ENCODE results near the gene CAPN5.
"Not testable (repeated sequence)": the region's sequence is repeated elsewhere in the genome, so short reads cannot be mapped to it uniquely, and the experiment has no call there.

Gene CAPN5

DNA sequence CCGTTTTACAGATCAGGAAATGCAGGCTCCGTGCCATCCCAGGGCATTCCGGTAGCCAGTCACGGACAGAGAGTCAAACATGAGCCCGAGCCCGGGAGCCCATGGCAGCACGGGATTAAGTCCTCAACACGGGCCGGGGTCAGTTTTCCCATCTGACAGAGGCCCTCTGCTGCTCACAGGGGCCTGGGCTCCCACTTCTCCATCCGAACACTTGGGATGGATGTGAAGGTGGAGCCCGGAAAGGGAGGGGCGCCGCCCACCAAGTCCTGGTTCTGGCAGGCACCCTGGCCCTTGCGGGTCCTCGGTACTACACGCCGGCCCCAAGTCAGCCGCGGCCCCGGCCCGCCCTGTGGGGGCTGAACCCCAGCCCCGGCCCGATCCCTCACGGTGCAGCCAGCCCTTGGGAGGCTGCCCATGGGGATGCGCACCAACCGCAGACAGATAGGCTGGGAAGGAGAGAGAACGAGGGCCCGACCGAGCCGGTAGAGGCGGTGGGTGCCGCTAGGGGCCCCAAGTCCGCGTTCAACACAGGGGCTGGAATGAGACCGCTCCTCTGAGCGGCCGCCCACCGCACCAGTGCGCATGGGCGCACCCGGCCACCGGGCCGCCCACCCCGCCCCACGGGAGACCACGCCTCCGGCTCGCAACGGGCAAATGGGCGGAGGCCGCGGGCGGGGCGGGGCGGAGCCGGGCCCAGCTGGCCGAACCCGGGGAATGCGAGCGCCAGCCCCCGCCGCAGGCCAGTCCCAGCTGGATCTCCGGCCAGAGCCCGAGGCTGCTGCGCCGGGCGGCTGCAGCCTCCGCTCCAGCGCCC is at the start of gene CAPN5:
Gene CAPN5 (plus strand): TSS at position 743 of the 814 bp plus-strand sequence. CDS start 17,916 bp downstream, outside the sequence.
- peak; percentile 77 for DNase-seq (ENCODE audit: low read depth)

DNA sequence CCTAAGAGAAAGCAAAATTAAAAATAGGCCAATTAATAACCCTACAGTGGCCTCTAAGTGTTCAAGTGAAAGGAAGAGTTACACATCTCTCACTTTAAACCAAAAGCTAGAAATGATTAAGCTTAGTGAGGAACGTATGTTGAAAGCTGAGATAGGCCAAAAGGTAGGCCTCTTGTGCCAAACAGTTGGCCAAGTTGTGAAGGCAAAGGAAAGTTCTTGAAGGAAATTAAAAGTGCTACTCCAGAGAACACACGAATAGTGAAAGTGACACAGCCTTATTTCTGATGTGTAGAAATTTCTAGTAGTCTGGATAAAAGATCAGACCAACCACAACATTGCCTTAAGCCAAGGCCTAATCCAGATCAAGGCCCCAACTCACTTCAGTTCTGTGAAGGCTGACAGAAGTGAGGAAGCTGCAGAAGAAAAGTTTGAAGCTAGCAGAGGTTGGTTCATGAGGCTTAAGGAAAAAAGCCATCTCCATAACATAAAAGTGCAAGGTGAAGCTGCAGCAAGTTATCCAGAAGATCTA is 48.3 kb upstream of the CAPN5 start:
- not testable (repeated sequence) for DNase-seq (ENCODE audit: low read depth)

DNA sequence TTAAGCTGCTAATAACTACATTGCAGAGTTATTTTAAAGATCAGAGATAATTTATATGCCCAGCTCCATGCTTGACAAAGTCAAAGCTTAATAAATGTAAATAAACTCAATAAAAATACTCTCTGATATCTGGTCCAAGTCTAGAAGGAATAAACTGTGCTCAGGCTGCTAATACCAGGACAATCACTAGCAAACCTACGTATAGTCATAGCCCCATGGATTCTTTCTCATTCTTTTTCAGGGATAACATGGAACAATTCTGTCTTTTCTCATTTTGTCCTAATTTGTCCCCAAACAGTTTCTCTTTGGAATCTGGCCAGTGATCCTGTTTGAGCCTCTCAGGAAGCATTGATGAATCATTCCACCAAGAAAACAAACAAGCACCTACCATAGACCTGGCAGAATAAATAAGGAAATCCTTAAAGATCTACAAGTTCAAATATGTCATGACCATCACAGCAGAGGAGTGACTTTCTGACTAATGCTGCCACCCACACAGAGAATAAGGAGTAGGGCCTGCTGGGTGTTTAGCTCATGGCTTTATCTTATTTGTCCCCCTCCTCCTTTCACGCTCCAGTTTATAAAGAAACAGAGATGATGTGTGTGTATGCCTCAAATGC is 46.7 kb upstream of the CAPN5 start:
- no peak for DNase-seq (ENCODE audit: low read depth)

DNA sequence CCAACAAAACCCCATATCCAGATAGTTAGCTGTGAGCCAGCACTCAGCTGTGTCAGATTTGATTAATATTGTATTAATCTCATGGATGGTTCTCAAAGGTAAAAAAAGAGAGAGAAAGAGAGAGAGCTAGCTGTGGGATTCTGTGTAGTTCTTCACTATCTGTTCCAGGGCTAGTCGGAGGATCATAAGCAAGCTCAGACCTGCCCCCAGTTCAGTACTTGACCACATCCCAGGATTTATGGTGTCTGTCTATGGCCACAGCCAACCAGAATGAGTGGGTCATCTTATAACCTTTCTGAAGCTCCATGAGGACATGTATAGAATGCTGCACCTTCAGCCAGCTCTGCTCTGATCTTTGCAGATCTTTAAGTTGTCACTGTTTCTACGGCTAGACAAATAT is 46.0 kb upstream of the CAPN5 start:
- DNase-seq (ENCODE audit: low read depth), result no peak

DNA sequence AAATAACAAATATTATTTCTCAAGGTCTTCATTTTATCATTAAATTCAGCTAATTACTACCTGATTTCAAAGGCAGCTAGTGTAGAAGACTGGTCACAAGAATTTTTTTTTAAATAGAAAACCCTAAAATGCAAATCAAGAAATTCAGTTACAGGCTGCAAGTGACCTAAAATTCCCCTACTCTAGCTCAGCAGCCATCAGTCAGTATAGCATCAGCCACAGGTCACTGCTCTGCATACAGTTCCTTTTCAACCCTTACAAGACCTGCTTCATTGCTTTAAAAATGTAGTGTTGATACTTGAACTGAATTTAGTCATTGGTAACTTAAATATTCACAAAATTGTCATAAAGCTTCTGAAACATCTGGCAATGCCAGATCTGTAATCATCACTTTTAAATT is 42.0 kb upstream of the CAPN5 start:
- DNase-seq (ENCODE audit: low read depth), result no peak

DNA sequence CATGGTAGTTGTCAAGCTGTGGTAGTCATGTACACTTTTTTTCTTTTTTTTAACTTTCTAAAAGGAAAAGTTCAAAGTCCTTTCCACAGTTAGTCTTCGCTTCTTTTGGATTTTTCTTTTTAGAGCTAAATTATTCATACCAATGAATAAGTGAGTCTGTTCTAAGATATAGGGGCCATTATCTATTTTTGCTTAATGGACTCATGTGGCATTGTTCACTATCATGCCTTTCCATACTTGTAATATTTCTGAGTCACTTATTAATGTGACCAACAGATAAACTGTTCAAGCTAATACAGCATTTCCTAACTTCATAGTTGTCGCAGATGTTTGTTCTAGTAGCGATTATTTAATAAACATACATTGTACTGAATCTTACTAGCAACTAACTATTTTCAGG is 40.5 kb upstream of the CAPN5 start:
- DNase-seq (ENCODE audit: low read depth), result no peak

DNA sequence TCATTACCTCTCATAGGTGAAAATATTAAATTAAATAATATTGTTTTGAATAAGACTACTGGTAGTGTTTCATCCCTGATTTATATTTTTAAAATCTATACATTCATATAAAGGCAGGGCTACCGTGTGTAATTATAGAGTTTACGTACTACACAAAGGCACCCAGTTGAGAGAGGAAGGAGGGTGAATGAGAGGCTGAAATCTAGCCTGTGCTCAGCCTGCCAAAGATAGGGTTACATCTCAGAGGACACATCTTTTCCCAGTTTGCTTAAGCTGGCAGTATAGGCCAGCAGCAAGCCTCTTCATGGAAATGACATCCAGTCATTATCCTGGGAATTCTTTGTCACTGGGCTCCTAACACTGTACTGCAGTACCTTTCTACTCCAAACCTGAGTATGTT is 40.0 kb upstream of the CAPN5 start:
- no peak for DNase-seq (ENCODE audit: low read depth)

DNA sequence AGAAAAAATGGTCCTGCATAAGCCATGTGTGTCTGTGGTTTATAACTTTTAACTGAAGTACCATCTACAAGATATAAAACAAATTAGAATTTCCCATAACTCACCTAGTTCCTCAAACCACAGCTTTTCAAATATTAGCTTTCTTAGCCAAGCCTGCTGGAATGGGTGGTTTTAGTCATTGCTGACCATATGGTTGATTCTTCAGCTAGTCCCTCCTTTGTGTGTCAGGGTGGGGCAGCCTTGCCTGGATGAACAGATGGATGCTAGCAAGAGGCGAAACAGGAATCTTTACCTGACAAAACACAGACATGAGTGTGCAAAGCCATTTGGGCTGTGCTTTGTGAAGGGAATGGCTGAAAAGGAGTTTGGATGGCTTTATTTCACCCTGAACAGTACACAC is 39.5 kb upstream of the CAPN5 start:
- no peak for DNase-seq (ENCODE audit: low read depth)

DNA sequence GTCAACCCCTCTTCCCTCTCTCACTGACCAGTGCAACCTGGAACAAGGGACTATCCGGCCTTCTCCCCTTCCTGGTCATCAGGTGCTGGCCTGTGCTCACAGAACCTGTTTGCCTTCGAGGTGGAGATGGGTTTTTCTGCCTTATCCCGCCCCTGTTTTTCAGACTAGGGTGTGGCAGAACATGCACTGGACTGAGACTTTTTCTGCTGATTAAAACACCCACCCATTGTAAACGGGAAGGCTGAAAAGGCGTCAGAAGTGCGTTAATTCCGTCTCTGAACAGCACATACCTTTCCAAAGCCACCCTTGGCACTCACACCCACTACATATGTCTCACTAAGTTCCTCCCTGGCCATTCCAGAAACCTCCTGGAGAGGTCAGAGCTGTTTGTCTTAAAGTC is 36.9 kb upstream of the CAPN5 start:
- DNase-seq (ENCODE audit: low read depth), result no peak

DNA sequence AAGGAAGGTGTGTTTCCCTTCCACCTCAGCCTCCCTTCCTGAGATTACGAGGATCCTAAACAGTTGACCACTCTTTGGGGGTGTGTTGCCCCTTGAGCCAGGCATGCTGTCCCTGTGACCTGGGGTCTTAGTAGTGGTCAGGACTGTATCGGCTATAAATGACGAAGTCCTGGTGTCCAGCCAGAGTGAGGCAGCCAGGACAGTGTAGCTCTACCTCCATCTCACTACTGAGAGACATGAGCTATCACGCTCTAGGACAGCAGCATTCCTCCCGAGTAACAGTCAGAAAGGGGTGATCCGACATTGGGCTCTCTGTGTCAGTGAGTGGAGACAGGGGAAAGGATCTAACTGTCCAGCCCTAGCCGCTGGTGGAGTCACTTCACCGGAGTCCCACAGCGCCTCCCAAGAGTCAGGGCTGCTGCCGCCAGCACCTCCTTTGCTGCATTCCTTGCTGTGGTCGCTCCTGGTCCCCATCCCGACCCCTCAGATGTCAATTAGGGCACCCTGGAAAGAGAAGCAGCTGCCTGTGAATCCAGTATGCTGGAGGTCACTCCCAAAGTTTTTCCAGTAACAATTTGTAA is 35.8 kb upstream of the CAPN5 start:
- no peak for DNase-seq (ENCODE audit: low read depth)

DNA sequence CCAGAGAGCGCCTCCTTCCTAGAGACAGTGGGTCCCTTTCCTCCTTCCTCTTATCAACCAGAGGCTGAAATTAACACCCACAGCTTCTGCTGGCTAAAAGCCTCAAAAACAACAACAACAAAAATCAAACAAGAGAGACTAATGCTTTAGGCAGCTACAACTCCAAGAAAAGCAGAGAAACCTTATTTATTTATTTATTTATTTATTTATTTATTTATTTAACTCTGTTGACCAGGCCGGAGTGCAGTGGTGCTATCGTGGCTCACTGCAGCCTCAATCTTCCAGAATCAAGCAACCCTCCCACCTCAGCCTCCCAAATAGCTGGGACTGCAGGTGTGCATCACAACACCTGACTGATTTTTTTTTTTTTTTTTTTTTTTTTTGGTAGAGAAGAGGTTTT is 35.2 kb upstream of the CAPN5 start:
- DNase-seq (ENCODE audit: low read depth), result no peak

DNA sequence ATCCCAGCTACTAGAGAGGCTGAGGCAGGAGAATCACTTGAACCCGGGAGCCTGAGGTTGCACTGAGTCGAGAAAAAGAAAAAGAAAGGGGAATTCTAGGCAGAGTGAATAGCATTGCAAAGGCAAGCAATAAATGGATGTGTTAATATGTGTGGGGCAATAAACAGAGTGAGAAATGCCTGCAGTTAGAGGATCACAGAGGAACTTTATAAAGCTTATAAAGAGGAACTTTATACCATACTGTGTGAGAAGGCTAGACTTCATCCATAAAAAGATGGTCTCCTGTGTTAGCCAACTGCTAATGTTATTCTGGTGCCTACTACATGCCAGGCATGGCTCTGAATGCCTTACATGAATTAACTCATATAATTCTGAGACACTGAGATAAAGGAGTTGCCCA is 31.7 kb upstream of the CAPN5 start:
- no peak for DNase-seq (ENCODE audit: low read depth)

DNA sequence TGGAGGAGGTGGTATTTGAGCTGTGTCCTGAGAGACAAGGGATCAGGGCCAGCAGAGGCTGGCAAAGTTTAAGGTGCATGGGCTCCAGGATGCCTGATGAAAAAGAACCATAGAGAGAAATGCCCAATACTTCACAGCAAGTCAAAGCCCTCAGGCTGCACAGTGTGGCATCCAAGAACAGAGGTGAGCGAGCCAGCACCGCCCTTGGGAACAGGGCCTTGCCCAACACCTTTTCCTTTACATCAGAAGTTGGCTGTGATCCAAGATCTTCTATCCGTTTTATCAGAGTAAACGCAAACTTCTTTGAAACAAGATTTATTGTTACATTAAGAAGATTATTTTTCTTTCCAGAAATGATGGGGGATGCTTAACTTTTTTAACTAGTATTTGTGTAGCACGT is 31.2 kb upstream of the CAPN5 start:
- no peak for DNase-seq (ENCODE audit: low read depth)

DNA sequence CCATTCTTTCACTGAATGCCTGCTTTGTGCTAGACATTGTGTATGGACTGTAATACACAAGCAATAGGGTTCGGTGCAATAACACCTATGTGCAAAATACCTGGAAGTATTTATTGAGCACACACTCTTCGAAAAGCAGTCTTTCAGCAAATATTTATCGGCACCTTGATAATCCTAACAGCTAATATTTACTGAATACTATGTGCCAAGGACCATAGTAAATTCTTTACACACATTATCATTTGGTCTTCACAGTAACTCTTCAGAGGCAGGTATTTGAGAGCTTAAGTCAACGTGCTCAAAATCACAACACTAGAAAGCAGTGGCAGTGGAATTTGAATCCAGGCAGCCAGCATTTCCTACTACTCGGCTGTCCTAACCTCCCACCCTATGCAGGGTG is 30.4 kb upstream of the CAPN5 start:
- no peak for DNase-seq (ENCODE audit: low read depth)

DNA sequence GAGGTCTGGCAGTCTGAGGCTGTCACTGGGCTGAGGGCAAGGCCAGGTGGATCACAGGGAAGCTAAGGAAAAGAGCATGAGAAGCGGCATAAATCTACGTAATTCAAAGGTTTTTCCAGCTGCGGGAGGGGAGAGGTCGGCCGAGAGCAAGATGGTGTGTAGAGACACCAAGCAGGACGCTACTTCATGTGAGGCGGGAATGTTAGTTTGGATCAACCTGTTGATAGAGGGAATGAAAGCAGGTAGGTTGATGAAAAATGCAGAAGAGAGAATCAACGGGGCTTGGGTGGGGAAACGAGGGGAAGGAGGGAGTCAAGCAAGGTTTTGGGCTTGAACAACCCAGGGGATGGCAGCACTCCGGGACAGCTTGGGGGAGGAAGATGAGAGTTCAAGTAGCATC is 29.7 kb upstream of the CAPN5 start:
- DNase-seq (ENCODE audit: low read depth), result no peak

DNA sequence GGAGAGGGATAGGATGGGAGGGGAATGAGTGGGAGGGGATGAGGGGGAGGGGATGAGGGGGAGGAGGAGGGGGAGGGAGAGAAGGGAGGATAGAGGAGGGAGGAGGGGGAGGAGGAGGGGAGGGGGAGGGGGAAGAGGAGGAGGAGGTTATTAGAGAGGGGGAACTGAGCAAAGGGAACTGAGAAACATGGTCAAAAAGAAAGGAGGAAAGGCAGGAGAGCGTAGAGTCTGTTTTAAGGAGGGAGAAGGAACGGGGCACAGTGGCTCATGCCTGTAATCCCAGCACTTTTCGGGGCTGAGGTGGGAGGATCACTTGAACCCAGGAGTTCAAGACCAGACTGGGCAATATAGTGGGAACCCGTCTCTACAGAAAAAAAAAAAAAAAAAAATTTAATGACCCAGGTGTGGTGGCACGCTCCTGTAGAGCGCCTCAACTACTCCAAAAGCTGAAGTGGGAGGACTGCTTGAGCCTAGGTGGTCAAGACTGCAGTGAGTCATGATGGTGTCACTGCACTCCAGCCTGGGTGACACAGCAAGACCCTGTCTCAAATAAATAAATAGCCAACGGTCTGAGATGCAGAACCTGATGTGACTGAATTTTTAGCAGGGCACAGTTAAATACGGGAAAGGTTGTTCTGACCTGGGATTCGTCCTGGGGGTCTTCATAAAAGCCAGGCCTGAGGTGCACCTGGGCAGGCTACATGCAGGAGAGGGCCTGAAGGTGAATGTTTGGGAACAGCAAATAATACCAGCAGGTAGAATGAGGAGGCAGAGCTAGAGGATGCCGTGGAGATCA is 28.5 kb upstream of the CAPN5 start:
- no peak for DNase-seq (ENCODE audit: low read depth)

DNA sequence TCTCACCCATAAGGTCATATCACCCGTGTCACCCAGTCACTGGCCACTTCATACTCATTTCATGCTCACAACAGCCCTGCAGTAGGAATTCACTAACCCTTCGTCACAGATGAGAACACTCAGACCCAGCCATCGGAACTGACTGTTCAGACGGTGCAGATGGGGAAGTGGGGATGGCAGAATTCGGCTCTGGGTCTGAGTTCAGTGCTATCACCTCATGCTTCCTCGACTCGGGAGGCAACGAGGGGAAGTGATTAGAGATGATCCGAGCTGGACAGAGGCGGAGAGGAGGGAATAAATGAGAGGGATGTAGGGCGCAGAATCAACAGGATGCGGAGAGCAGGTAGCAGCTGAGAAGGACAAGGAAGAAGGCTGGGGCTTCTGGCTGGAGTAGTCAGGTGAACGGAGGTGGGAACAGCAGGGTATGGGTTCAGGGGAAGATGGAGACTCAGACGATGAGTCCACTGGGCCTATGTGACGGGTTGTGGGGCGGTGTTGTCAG is 27.9 kb upstream of the CAPN5 start:
- no peak for DNase-seq (ENCODE audit: low read depth)

DNA sequence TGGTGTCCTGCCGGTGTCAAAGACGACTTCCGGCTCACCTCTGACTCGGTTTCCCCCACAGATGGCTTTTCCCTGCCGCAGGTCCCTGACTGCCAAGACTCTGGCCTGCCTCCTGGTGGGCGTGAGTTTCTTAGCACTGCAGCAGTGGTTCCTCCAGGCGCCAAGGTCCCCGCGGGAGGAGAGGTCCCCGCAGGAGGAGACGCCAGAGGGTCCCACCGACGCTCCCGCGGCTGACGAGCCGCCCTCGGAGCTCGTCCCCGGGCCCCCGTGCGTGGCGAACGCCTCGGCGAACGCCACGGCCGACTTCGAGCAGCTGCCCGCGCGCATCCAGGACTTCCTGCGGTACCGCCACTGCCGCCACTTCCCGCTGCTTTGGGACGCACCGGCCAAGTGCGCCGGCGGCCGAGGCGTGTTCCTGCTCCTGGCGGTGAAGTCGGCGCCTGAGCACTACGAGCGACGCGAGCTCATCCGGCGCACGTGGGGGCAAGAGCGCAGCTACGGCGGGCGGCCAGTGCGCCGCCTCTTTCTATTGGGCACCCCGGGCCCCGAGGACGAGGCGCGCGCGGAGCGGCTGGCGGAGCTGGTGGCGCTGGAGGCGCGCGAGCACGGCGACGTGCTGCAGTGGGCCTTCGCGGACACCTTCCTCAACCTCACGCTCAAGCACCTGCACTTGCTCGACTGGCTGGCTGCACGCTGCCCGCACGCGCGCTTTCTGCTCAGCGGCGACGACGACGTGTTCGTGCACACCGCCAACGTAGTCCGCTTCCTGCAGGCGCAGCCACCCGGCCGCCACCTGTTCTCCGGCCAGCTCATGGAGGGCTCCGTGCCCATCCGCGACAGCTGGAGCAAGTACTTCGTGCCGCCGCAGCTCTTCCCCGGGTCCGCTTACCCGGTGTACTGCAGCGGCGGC is 27.0 kb upstream of the CAPN5 start:
- DNase-seq (ENCODE audit: low read depth), result no peak

DNA sequence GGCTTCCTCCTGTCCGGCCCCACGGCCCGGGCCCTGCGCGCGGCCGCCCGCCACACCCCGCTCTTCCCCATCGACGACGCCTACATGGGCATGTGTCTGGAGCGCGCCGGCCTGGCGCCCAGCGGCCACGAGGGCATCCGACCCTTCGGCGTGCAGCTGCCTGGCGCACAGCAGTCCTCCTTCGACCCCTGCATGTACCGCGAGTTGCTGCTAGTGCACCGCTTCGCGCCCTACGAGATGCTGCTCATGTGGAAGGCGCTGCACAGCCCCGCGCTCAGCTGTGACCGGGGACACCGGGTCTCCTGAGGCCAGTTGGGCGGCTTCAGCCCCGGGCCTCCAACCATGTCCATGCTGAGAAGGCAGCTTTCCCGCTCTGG is 26.4 kb upstream of the CAPN5 start:
- DNase-seq (ENCODE audit: low read depth), result no peak

DNA sequence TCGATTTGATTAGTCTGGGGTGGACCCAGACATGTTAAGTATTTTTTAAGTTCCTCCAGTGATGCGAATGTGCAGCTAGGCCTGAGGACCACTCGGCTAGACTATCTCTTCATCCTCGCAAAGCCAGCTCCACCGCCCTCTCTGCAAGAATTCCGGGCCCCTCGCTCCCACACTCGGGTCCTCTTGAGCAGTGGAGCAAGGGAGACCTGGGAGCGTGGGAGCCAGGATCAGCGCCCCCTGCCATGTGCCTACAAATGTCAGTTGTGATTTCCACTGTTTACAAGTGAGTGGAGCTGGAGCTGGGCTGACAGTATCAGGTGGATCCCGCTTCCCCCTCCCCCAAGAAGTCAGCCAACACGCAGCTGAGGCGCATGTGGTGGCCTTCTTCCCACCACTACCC is 25.9 kb upstream of the CAPN5 start:
- DNase-seq (ENCODE audit: low read depth), result no peak

DNA sequence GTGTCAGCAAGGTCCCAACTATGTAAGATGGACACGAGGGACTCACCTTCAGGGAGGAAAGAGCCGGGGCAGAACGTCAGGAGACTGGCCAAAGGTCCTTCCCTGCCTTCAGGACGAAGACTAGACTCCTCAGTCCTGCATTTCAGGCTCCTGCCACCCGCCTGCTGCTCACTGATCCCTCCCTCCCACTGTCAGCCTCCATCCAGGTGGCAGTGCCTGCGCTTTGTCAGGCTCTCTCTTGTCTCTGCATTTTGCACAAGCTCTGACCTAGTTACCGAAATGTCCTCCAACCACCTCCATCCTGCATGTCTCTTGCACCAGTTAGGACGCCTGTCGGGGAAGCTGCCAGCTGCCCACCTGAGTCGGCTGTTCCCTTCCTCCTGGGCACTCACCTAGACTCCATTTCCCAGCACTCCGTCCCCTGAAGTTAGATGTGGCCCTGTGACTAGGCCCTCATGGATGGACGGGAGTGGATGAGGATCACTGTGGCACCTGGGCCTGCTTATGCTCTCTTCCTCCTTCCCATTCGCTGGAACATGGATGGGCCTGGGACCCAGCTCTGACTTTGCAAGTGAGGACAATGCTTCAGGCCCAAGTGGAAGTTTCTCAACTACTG is 24.6 kb upstream of the CAPN5 start:
- DNase-seq (ENCODE audit: low read depth), result no peak
